Measurements from ENCODE around the gene LRCH1.

DNA sequence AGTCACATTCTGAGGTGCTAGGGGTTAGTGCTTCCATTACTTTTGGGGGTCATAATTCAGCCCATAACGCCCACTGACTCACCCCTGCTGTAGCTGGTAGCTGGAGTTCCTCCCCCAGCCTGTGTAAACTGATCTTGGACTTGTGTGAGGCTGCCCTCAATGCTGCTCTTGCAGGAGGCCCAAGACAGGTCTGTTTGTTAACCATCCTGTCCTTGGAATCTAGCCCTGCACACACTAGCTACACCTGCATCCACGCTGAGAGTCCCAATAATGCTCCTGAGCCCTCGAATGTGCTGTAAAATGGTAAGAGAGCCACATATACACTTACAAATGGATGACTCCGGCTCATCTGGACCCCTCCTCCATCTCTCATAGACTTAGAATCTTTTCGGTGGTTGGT lies 9.6 kb downstream of the LRCH1 start:
- TF ChIP-seq ZMAT3 (CRISPR knock-in tag; conservative IDR thresholded peaks at IDR 0.05) (no peak), ZNF121 (CRISPR knock-in tag; IDR thresholded peaks at IDR 0.05) (no peak), HNF4G (IDR thresholded peaks at IDR 0.05; ENCODE audit: borderline replicate concordance, low read depth, low read length) (no peak), HNF4G (CRISPR knock-in tag; IDR thresholded peaks at IDR 0.05; ENCODE audit: borderline replicate concordance, low read depth) (no peak), HCFC1 (IDR thresholded peaks at IDR 0.05; ENCODE audit: low read depth, low read length) (no peak), NFATC3 (CRISPR knock-in tag; IDR thresholded peaks at IDR 0.05) (no peak), HMG20B (CRISPR knock-in tag; conservative IDR thresholded peaks at IDR 0.05) (no peak), ZFAT (CRISPR knock-in tag; conservative IDR thresholded peaks at IDR 0.05) (no peak), ETV5 (CRISPR knock-in tag; IDR thresholded peaks at IDR 0.05; ENCODE audit: borderline replicate concordance) (no peak)
- TF ChIP-seq, protein P1, sequence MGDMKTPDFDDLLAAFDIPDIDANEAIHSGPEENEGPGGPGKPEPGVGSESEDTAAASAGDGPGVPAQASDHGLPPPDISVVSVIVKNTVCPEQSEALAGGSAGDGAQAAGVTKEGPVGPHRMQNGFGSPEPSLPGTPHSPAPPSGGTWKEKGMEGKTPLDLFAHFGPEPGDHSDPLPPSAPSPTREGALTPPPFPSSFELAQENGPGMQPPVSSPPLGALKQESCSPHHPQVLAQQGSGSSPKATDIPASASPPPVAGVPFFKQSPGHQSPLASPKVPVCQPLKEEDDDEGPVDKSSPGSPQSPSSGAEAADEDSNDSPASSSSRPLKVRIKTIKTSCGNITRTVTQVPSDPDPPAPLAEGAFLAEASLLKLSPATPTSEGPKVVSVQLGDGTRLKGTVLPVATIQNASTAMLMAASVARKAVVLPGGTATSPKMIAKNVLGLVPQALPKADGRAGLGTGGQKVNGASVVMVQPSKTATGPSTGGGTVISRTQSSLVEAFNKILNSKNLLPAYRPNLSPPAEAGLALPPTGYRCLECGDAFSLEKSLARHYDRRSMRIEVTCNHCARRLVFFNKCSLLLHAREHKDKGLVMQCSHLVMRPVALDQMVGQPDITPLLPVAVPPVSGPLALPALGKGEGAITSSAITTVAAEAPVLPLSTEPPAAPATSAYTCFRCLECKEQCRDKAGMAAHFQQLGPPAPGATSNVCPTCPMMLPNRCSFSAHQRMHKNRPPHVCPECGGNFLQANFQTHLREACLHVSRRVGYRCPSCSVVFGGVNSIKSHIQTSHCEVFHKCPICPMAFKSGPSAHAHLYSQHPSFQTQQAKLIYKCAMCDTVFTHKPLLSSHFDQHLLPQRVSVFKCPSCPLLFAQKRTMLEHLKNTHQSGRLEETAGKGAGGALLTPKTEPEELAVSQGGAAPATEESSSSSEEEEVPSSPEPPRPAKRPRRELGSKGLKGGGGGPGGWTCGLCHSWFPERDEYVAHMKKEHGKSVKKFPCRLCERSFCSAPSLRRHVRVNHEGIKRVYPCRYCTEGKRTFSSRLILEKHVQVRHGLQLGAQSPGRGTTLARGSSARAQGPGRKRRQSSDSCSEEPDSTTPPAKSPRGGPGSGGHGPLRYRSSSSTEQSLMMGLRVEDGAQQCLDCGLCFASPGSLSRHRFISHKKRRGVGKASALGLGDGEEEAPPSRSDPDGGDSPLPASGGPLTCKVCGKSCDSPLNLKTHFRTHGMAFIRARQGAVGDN (CRISPR knock-in tag; IDR thresholded peaks at IDR 0.05), result no peak
- TF ChIP-seq, protein P2, sequence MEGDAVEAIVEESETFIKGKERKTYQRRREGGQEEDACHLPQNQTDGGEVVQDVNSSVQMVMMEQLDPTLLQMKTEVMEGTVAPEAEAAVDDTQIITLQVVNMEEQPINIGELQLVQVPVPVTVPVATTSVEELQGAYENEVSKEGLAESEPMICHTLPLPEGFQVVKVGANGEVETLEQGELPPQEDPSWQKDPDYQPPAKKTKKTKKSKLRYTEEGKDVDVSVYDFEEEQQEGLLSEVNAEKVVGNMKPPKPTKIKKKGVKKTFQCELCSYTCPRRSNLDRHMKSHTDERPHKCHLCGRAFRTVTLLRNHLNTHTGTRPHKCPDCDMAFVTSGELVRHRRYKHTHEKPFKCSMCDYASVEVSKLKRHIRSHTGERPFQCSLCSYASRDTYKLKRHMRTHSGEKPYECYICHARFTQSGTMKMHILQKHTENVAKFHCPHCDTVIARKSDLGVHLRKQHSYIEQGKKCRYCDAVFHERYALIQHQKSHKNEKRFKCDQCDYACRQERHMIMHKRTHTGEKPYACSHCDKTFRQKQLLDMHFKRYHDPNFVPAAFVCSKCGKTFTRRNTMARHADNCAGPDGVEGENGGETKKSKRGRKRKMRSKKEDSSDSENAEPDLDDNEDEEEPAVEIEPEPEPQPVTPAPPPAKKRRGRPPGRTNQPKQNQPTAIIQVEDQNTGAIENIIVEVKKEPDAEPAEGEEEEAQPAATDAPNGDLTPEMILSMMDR (CRISPR knock-in tag; IDR thresholded peaks at IDR 0.05), result no peak

Data from HepG2 (cell line).